SU-DHL-6 (cell line): ENCODE results near the gene LCN10.

Source experiments
- EZH2phosphoT487 ChIP-seq: fragments of 200-600 bp; sonication (generic), shearing (Covaris generic); conservative IDR thresholded peaks from 2 replicates; pipeline ENCODE4 v1.6.1; 2018; ENCODE audit warnings: mild to moderate bottlenecking, antibody characterized with exemption, low read length, moderate library complexity, mixed read lengths
- TF ChIP-seq, protein P1 (sequence below): fragments of 200-600 bp; sonication (generic); IDR thresholded peaks from one replicate; pipeline ENCODE4 v1.5.1; 2017; ENCODE audit warnings: antibody characterized with exemption, mild to moderate bottlenecking, low read length, moderate library complexity; ENCODE audit not compliant: insufficient read depth, poor library complexity, severe bottlenecking

DNA sequence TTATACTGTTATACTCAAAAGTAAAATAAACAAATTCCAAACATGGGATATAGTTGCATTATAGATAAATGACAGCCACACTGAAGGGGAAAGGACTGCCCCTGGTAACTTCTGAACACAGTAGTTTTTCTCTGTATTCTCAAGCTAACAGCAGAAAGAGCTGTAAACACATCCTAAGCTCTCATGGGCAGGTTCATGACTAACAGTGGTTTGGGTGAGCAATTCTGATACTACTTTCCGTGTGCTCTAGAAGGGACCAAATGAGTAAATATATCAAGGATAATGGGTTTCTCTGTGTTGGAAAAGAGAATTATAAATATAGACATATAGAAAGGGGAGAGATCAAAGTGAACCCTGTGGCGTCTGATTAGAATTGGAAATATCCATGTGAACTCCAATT is 7.8 kb upstream of the LCN10 start:
- TF ChIP-seq, protein P1, sequence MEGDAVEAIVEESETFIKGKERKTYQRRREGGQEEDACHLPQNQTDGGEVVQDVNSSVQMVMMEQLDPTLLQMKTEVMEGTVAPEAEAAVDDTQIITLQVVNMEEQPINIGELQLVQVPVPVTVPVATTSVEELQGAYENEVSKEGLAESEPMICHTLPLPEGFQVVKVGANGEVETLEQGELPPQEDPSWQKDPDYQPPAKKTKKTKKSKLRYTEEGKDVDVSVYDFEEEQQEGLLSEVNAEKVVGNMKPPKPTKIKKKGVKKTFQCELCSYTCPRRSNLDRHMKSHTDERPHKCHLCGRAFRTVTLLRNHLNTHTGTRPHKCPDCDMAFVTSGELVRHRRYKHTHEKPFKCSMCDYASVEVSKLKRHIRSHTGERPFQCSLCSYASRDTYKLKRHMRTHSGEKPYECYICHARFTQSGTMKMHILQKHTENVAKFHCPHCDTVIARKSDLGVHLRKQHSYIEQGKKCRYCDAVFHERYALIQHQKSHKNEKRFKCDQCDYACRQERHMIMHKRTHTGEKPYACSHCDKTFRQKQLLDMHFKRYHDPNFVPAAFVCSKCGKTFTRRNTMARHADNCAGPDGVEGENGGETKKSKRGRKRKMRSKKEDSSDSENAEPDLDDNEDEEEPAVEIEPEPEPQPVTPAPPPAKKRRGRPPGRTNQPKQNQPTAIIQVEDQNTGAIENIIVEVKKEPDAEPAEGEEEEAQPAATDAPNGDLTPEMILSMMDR: no peak
- TF ChIP-seq EZH2phosphoT487: no peak
